GM21515 (cell line): ENCODE results near the gene TMEM129.

Source experiments
- ATAC-seq: cut with Tn5 transposase; IDR thresholded peaks from one replicate; pipeline ENCODE4 v1.9.1; 2021; ENCODE audit not compliant: unreplicated experiment

Gene TMEM129

GRCh38 chr4:1721003-1721665, at the start of gene TMEM129, which contains the start of gene TACC3:
Gene TMEM129 (minus strand): TSS chr4:1721323. CDS start chr4:1720837, 486 bp downstream.
Gene TACC3 (plus strand): TSS chr4:1721521. CDS start chr4:1723422, 1,901 bp downstream.
- ATAC-seq: peak; percentile 76

- ATAC-seq: no peak
These were observed 49.7 kb upstream of the TMEM129 start for GRCh38 chr4:1770791-1771231.

- ATAC-seq: no peak
These were observed 49.1 kb upstream of the TMEM129 start for GRCh38 chr4:1770245-1770644.

GRCh38 chr4:1769692-1770091, 48.6 kb upstream of the TMEM129 start:
- no peak for ATAC-seq

GRCh38 chr4:1768367-1769034, 47.4 kb upstream of the TMEM129 start:
- no peak for ATAC-seq

GRCh38 chr4:1767770-1768366, 46.7 kb upstream of the TMEM129 start:
- no peak for ATAC-seq

- no peak for ATAC-seq
These were observed 46.1 kb upstream of the TMEM129 start for GRCh38 chr4:1767061-1767769.

- no peak for ATAC-seq
These were observed 45.3 kb upstream of the TMEM129 start for GRCh38 chr4:1766106-1767060.

GRCh38 chr4:1765409-1766072, 44.4 kb upstream of the TMEM129 start:
- no peak for ATAC-seq

- ATAC-seq: no peak
These were observed 43.5 kb upstream of the TMEM129 start for GRCh38 chr4:1764670-1765069.

GRCh38 chr4:1763550-1764080, 42.5 kb upstream of the TMEM129 start:
- no peak for ATAC-seq

- ATAC-seq: no peak
These were observed 42.0 kb upstream of the TMEM129 start for GRCh38 chr4:1763070-1763549.

GRCh38 chr4:1762264-1763010, 41.3 kb upstream of the TMEM129 start:
- no peak for ATAC-seq

- no peak for ATAC-seq
These were observed 40.1 kb upstream of the TMEM129 start for GRCh38 chr4:1761130-1761689.

GRCh38 chr4:1760521-1761071, 39.5 kb upstream of the TMEM129 start:
- ATAC-seq: no peak

GRCh38 chr4:1759818-1760223, 38.7 kb upstream of the TMEM129 start:
- ATAC-seq: no peak

- no peak for ATAC-seq
These were observed 38.2 kb upstream of the TMEM129 start for GRCh38 chr4:1759170-1759817.
